Measurements from ENCODE around the gene LYRM2. TPM values are rescaled to one million over a fixed set of nuclear protein-coding genes. Genes with fewer than 3 reads are reported as not detected.

The LYRM2 gene
- total RNA-seq = 10 to 100 TPM; 17.3 to 21.5 TPM

GRCh38 chr6:89638320-89639195 lies at the start of gene LYRM2:
Gene LYRM2, minus strand, starts transcription at chr6:89638747. Its CDS starts 31 bp downstream, at chr6:89638716.
- ATAC-seq (peak; percentile 97 to 98), DNase-seq (ENCODE audit: low spot score in 2 of 2) (peak; percentile 89 to 95)
- H3K36me3 Mint-ChIP-seq = peaks cover 19 to 36% of the 10 kb centered on the region in 2 donors
- H3K9me3 Mint-ChIP-seq = no peaks in the 10 kb centered on the region
- peak within 1 kb of the TSS; percentile 97 to 99 for H3K27ac Mint-ChIP-seq

GRCh38 chr6:89688328-89688727 lies 49.8 kb upstream of the LYRM2 start:
- H3K9me3 Mint-ChIP-seq = no peaks in the 10 kb centered on the region
- peak overlapping the region in 1 of 2 donors; percentile 60 for H3K27ac Mint-ChIP-seq
- no peak for DNase-seq (ENCODE audit: low spot score in 2 of 2)
- ATAC-seq = no peak
- H3K36me3 Mint-ChIP-seq = peaks cover 20 to 24% of the 10 kb centered on the region in 2 donors

- no peaks in the 10 kb centered on the region for H3K9me3 Mint-ChIP-seq
- peak overlapping the region in 1 of 2 donors; percentile 36 for H3K27ac Mint-ChIP-seq
- H3K36me3 Mint-ChIP-seq = peaks cover 16 to 24% of the 10 kb centered on the region in 2 donors
- DNase-seq (ENCODE audit: low spot score in 2 of 2) (no peak), ATAC-seq (no peak)
Measured at GRCh38 chr6:89685311-89685710, 46.8 kb upstream of the LYRM2 start.

GRCh38 chr6:89682991-89683390 lies 44.4 kb upstream of the LYRM2 start:
- H3K36me3 Mint-ChIP-seq = peaks cover 14 to 24% of the 10 kb centered on the region in 2 donors
- H3K9me3 Mint-ChIP-seq = no peaks in the 10 kb centered on the region
- ATAC-seq = no peak

GRCh38 chr6:89681983-89682564 lies 43.5 kb upstream of the LYRM2 start:
- DNase-seq (ENCODE audit: low spot score in 2 of 2) = no peak
- no peak for ATAC-seq
- Mint-ChIP-seq H3K27ac (no peak overlapping the region), H3K36me3 (peaks cover 9 to 24% of the 10 kb centered on the region in 2 donors), H3K9me3 (no peaks in the 10 kb centered on the region)

More at GRCh38 chr6:89682991-89683390, 44.4 kb upstream of the LYRM2 start:
- no peak overlapping the region for H3K27ac Mint-ChIP-seq
- no peak for DNase-seq (ENCODE audit: low spot score in 2 of 2)

GRCh38 chr6:89680551-89680950 lies 42.0 kb upstream of the LYRM2 start:
- no peak for DNase-seq (ENCODE audit: low spot score in 2 of 2)
- peaks cover 19 to 21% of the 10 kb centered on the region in 2 donors for H3K36me3 Mint-ChIP-seq
- H3K27ac Mint-ChIP-seq = no peak overlapping the region
- H3K9me3 Mint-ChIP-seq = no peaks in the 10 kb centered on the region
- no peak for ATAC-seq

- Mint-ChIP-seq H3K36me3 (peaks cover 17 to 23% of the 10 kb centered on the region in 2 donors), H3K27ac (peak overlapping the region in 1 of 2 donors; percentile 90), H3K9me3 (no peaks in the 10 kb centered on the region)
- DNase-seq (ENCODE audit: low spot score in 2 of 2) (no peak), ATAC-seq (no peak)
Measured at GRCh38 chr6:89680150-89680549, 41.6 kb upstream of the LYRM2 start.

- no peaks in the 10 kb centered on the region for H3K9me3 Mint-ChIP-seq
- DNase-seq (ENCODE audit: low spot score in 2 of 2) = no peak
- peaks cover 10 to 19% of the 10 kb centered on the region in 2 donors for H3K36me3 Mint-ChIP-seq
- no peak for ATAC-seq
- peak overlapping the region; percentile 39 to 90 for H3K27ac Mint-ChIP-seq
Measured at GRCh38 chr6:89679215-89680120, 40.9 kb upstream of the LYRM2 start.

- ATAC-seq = no peak
- no peak overlapping the region for H3K27ac Mint-ChIP-seq
- no peaks in the 10 kb centered on the region for H3K9me3 Mint-ChIP-seq
- no peak for DNase-seq (ENCODE audit: low spot score in 2 of 2)
- H3K36me3 Mint-ChIP-seq = peaks cover 8 to 18% of the 10 kb centered on the region in 2 donors
Measured at GRCh38 chr6:89678531-89678930, 40.0 kb upstream of the LYRM2 start.

- Mint-ChIP-seq H3K27ac (peak overlapping the region in 1 of 2 donors; percentile 45), H3K36me3 (peaks cover 14 to 23% of the 10 kb centered on the region in 2 donors), H3K9me3 (no peaks in the 10 kb centered on the region)
- ATAC-seq (no peak), DNase-seq (ENCODE audit: low spot score in 2 of 2) (no peak)
Measured at GRCh38 chr6:89675949-89676748, 37.6 kb upstream of the LYRM2 start.

GRCh38 chr6:89670935-89671565 lies 32.5 kb upstream of the LYRM2 start:
- peaks cover 6 to 20% of the 10 kb centered on the region in 2 donors for H3K36me3 Mint-ChIP-seq
- H3K27ac Mint-ChIP-seq = peak overlapping the region in 1 of 2 donors; percentile 72
- ATAC-seq (no peak), DNase-seq (ENCODE audit: low spot score in 2 of 2) (no peak)
- H3K9me3 Mint-ChIP-seq = no peaks in the 10 kb centered on the region

GRCh38 chr6:89669002-89669401 lies 30.5 kb upstream of the LYRM2 start:
- DNase-seq (ENCODE audit: low spot score in 2 of 2) (no peak), ATAC-seq (no peak)
- no peak overlapping the region for H3K27ac Mint-ChIP-seq
- H3K9me3 Mint-ChIP-seq = no peaks in the 10 kb centered on the region
- H3K36me3 Mint-ChIP-seq = peaks cover 6 to 12% of the 10 kb centered on the region in 2 donors

- no peaks in the 10 kb centered on the region for H3K9me3 Mint-ChIP-seq
- H3K27ac Mint-ChIP-seq = peak overlapping the region in 1 of 2 donors; percentile 48
- ATAC-seq (no peak), DNase-seq (ENCODE audit: low spot score in 2 of 2) (no peak)
- H3K36me3 Mint-ChIP-seq = peaks cover 6 to 12% of the 10 kb centered on the region in 2 donors
Measured at GRCh38 chr6:89667872-89668556, 29.5 kb upstream of the LYRM2 start.

- Mint-ChIP-seq H3K36me3 (peaks cover 12 to 17% of the 10 kb centered on the region in 2 donors), H3K27ac (peak overlapping the region; percentile 24 to 26), H3K9me3 (no peaks in the 10 kb centered on the region)
- ATAC-seq (no peak), DNase-seq (ENCODE audit: low spot score in 2 of 2) (no peak)
Measured at GRCh38 chr6:89662659-89663223, 24.2 kb upstream of the LYRM2 start.

GRCh38 chr6:89661559-89661958 lies 23.0 kb upstream of the LYRM2 start:
- Mint-ChIP-seq H3K9me3 (no peaks in the 10 kb centered on the region), H3K27ac (peak overlapping the region in 1 of 2 donors; percentile 53), H3K36me3 (peaks cover 18 to 23% of the 10 kb centered on the region in 2 donors)
- no peak for ATAC-seq
- DNase-seq (ENCODE audit: low spot score in 2 of 2) = no peak

All from activated naive CD4-positive, alpha-beta T cell treated with anti-CD3 and anti-CD28 coated beads, Interleukin-2, amount 50 U/mL, for 72 hours (primary cell).